AG10803 (cell line): Measurements from ENCODE around the gene GLRA3.

Experiments
- DNase-seq: peaks from one replicate; pipeline ENCODE4 v3.0.0; 2010; ENCODE audit warnings: low read depth
- H3K4me3 ChIP-seq: 2 replicates; pipeline ENCODE4 v1.5.1; 2011; ENCODE audit warnings: mild to moderate bottlenecking, low read length, control low read depth
- CTCF ChIP-seq: conservative IDR thresholded peaks from 2 replicates; pipeline ENCODE4 v1.5.1; 2011; ENCODE audit warnings: mild to moderate bottlenecking, low read length, control low read depth, inconsistent platforms

Gene GLRA3

GRCh38 chr4:174673865-174674264 is 155.2 kb downstream of the GLRA3 start:
- no peak for TF ChIP-seq CTCF

GRCh38 chr4:174672276-174672675 is 156.8 kb downstream of the GLRA3 start:
- no peak for TF ChIP-seq CTCF
- H3K4me3 ChIP-seq, result no peak overlapping the region
- peak; percentile 17 for DNase-seq

More at GRCh38 chr4:174673865-174674264, 155.2 kb downstream of the GLRA3 start:
- DNase-seq, result no peak
- H3K4me3 ChIP-seq, result no peak overlapping the region

- DNase-seq, result peak; percentile 90
- TF ChIP-seq CTCF, result no peak
- H3K4me3 ChIP-seq, result no peak overlapping the region
Observed at GRCh38 chr4:174669270-174669669, 159.8 kb downstream of the GLRA3 start.

GRCh38 chr4:174665799-174666198 is 163.2 kb downstream of the GLRA3 start:
- DNase-seq, result no peak
- H3K4me3 ChIP-seq, result no peak overlapping the region
- no peak for TF ChIP-seq CTCF

- peak; percentile 64 for DNase-seq
- TF ChIP-seq CTCF, result no peak
- no peak overlapping the region for H3K4me3 ChIP-seq
Observed at GRCh38 chr4:174663216-174663615, 165.8 kb downstream of the GLRA3 start.

- no peak for TF ChIP-seq CTCF
- no peak overlapping the region for H3K4me3 ChIP-seq
- no peak for DNase-seq
Observed at GRCh38 chr4:174658246-174658645, 170.8 kb downstream of the GLRA3 start.

GRCh38 chr4:174657472-174657871 is 171.6 kb downstream of the GLRA3 start:
- no peak overlapping the region for H3K4me3 ChIP-seq
- no peak for DNase-seq
- no peak for TF ChIP-seq CTCF
